A549 (cell line): ENCODE measurements around the gene FASTKD2. TPM values are rescaled to one million over a fixed set of nuclear protein-coding genes. Genes with fewer than 3 reads are reported as not detected.
"Not testable (repeated sequence)": the region's sequence is repeated elsewhere in the genome, so short reads cannot be mapped to it uniquely, and the experiment has no call there.

ENCODE experiments used
- ATAC-seq, 2 experiments: fragments of 200-7000 bp in 1 of 2; fragments of >200 bp in 1 of 2; cut with Nextera tagmentation in 1 of 2; cut with Tn5 transposase in 1 of 2; 3 replicates each; pipeline versions ENCODE4 v1.8.0 to v1.9.1; 2018 to 2020; ENCODE audit warnings: mild to moderate bottlenecking in 1 of 2, moderate library complexity in 1 of 2
- CTCF ChIA-PET: fragments of 300-600 bp; sonication (Branson Sonifier 250); formaldehyde crosslinking; extraction: SDS; loops from one replicate; lab custom pipeline; 2021; ENCODE audit warnings: antibody characterized with exemption, inconsistent platforms; lab: Yijun Ruan, JAX
- POLR2A ChIA-PET: fragments of 350-600 bp; formaldehyde crosslinking; extraction: SDS; loops from one replicate; lab custom pipeline; 2021; ENCODE audit warnings: antibody characterized with exemption, inconsistent platforms; lab: Yijun Ruan, JAX
- DNase-seq, 2 experiments: peaks; one replicate each; pipeline versions ENCODE4 v3.0.0 to v3.0.0-alpha.2; 2011 to 2016; ENCODE audit warnings: low read depth in 1 of 2, low spot score in 1 of 2
- FAIRE-seq: peaks from 2 replicates; lab custom pipeline; 2011; peaks lifted over from hg19 to GRCh38; lab: Jason Lieb, UNC
- H3K27ac ChIP-seq, 2 experiments: fragments of >200 bp; sonication (Bioruptor Twin); formaldehyde crosslinking; 3 replicates each; pipeline ENCODE4 v1.5.1; 2016 to 2017
- H3K4me1 ChIP-seq: fragments of >200 bp; sonication (Bioruptor Twin); formaldehyde crosslinking; 3 replicates; pipeline ENCODE4 v1.6.1; 2016
- H3K4me2 ChIP-seq: fragments of >200 bp; sonication (Bioruptor Twin); formaldehyde crosslinking; 3 replicates; pipeline ENCODE4 v1.6.1; 2016
- H3K4me3 ChIP-seq: fragments of >200 bp; sonication (Bioruptor Twin); formaldehyde crosslinking; 3 replicates; pipeline ENCODE4 v1.5.1; 2016
- H3K9me3 ChIP-seq: fragments of >200 bp; sonication (Bioruptor Twin); formaldehyde crosslinking; 3 replicates; pipeline ENCODE4 v1.6.1; 2016
- CBX2 ChIP-seq: fragments of 200-600 bp; sonication (generic); IDR thresholded peaks from 2 replicates; pipeline ENCODE4 v1.6.1; 2016; ENCODE audit warnings: low read depth, mild to moderate bottlenecking, borderline replicate concordance
- CBX8 ChIP-seq: fragments of 200-600 bp; sonication (generic); IDR thresholded peaks from 2 replicates; pipeline ENCODE4 v1.6.1; 2016
- CTCF ChIP-seq: fragments of >200 bp; sonication (Bioruptor Twin); formaldehyde crosslinking; IDR thresholded peaks from 3 replicates; pipeline ENCODE4 v1.5.1; 2016
- EHMT2 ChIP-seq: fragments of 200-600 bp; sonication (generic); IDR thresholded peaks from 2 replicates; pipeline ENCODE4 v1.6.1; 2016; ENCODE audit warnings: antibody characterized with exemption, low read depth, mild to moderate bottlenecking, moderate library complexity
- FOSL2 ChIP-seq, 2 experiments: fragments of 450-650 bp in 1 of 2; fragments of >200 bp in 1 of 2; sonication (Bioruptor Twin) in 1 of 2; formaldehyde crosslinking; IDR thresholded peaks; 2 replicates each; pipeline versions ENCODE4 v1.5.0 to v1.6.1; 2016 to 2020; ENCODE audit warnings: mild to moderate bottlenecking in 1 of 2, moderate library complexity in 1 of 2
- GATA3 ChIP-seq: IDR thresholded peaks from 2 replicates; pipeline ENCODE4 v1.6.1; 2012; ENCODE audit warnings: borderline replicate concordance
- HEYL ChIP-seq: fragments of 250-450 bp; sonication (Bioruptor Pico); IDR thresholded peaks from 2 replicates; pipeline ENCODE4 v1.8.0; 2021; ENCODE audit warnings: mild to moderate bottlenecking, moderate library complexity
- JUN ChIP-seq, 2 experiments: fragments of >200 bp; sonication (Bioruptor Twin); formaldehyde crosslinking; IDR thresholded peaks; 2 replicates in 1 of 2; 3 replicates in 1 of 2; pipeline ENCODE4 v1.6.1; 2016 to 2017
- JUNB ChIP-seq: fragments of >200 bp; sonication (Bioruptor Twin); formaldehyde crosslinking; IDR thresholded peaks from 2 replicates; pipeline ENCODE4 v1.6.1; 2016
- KDM1A ChIP-seq: fragments of 200-600 bp; sonication (generic); IDR thresholded peaks from 2 replicates; pipeline ENCODE4 v1.6.1; 2016; ENCODE audit warnings: low read depth, mild to moderate bottlenecking
- MAFK ChIP-seq: fragments of 450-650 bp; IDR thresholded peaks from 2 replicates; pipeline ENCODE4 v1.6.1; 2014; ENCODE audit not compliant: partially characterized antibody
- MAZ ChIP-seq: fragments of 150-350 bp; IDR thresholded peaks from 2 replicates; pipeline ENCODE4 v1.6.1; 2014; ENCODE audit warnings: antibody characterized with exemption, low read depth, low read length, borderline replicate concordance
- MYC ChIP-seq: IDR thresholded peaks from 2 replicates; pipeline ENCODE4 v1.6.1; 2012; ENCODE audit warnings: mild to moderate bottlenecking, inconsistent platforms, low read length, improper control_type of control experiment, borderline replicate concordance
- POLR2AphosphoS2 ChIP-seq: conservative IDR thresholded peaks from 2 replicates; pipeline ENCODE4 v1.6.1; 2012; ENCODE audit warnings: low read length, improper control_type of control experiment, inconsistent platforms
- RARB ChIP-seq: fragments of 250-450 bp; sonication (Bioruptor Pico); IDR thresholded peaks from 2 replicates; pipeline ENCODE4 v1.8.0; 2021; ENCODE audit warnings: mild to moderate bottlenecking, moderate library complexity
- SREBF2 ChIP-seq: fragments of 450-650 bp; IDR thresholded peaks from 2 replicates; pipeline ENCODE4 v1.6.1; 2014; ENCODE audit warnings: mild to moderate bottlenecking, moderate library complexity
- ZFP36 ChIP-seq: fragments of 450-650 bp; IDR thresholded peaks from 2 replicates; pipeline ENCODE4 v1.6.1; 2014; ENCODE audit warnings: borderline replicate concordance; ENCODE audit not compliant: partially characterized antibody
- ZNF302 ChIP-seq: fragments of 250-450 bp; sonication (Bioruptor Pico); IDR thresholded peaks from 2 replicates; pipeline ENCODE4 v1.9.0; 2021; ENCODE audit warnings: inconsistent platforms, mild to moderate bottlenecking, moderate library complexity
- ZSCAN20 ChIP-seq: fragments of 250-450 bp; sonication (Bioruptor Pico); IDR thresholded peaks from 2 replicates; pipeline ENCODE4 v1.8.0; 2022; ENCODE audit warnings: mild to moderate bottlenecking, moderate library complexity
- WGBS: methylation state at CpG from one replicate; pipeline ENCODE4 v1.1.6; 2017; ENCODE audit errors: missing lambda C conversion rate; 5-methylcytosine and 5-hydroxymethylcytosine counted together
- polyA plus RNA-seq, 4 experiments: library from polyadenylated mRNA; depleted of rRNA in 3 of 4; stranded (reverse); fragments of >200 nt; fragmentation: RNase III in 1 of 4; extraction: RNeasy Plus Mini Kit Qiagen cat#74134 plus additional on column Dnase treatment in 1 of 4; gene quantifications; 2 replicates in 3 of 4; 3 replicates in 1 of 4; pipeline ENCODE4 v1.2.3, GENCODE V29; 2011 to 2017
- TF ChIP-seq, protein P1 (sequence below): IDR thresholded peaks from 2 replicates; pipeline ENCODE4 v1.6.1; 2012
- TF ChIP-seq, protein P2 (sequence below): fragments of 150-350 bp; IDR thresholded peaks from 2 replicates; pipeline ENCODE4 v1.6.1; 2014; ENCODE audit warnings: low read depth, mild to moderate bottlenecking, low read length

Gene FASTKD2
- polyA plus RNA-seq, 2 of the 4 experiments (the other 2 are of a cell fraction) = 35.5 to 60.1 TPM

DNA sequence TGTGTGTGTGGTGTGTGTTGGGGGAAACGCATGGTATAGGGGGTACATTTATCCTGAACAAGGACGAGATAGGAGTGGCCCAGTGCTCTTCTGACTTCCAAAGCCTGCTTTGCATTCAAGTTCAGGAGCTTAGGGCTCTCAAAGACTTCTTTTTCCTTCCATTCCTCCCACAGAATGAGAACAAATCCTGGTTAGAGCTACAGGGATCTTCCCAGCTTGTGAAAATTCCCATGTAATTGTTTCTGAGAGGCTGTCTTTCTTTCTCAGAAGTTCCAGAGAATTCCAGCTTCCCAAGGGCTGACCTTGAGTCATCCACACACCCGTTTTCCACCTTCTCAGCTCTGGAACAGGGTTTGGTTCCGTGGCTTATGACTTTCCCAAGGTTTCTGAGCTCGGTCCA, 38.9 kb downstream of the FASTKD2 start:
- no peak for DNase-seq
- POLR2A ChIA-PET = no interaction called here
- no peak for TF ChIP-seq CTCF
- TF ChIP-seq ZNF302 (CRISPR knock-in tag) = no peak
- TF ChIP-seq ZSCAN20 (CRISPR knock-in tag) = no peak
- no peak for TF ChIP-seq FOSL2 (IDR thresholded peaks at IDR 0.05)
- no peak for TF ChIP-seq FOSL2 (CRISPR knock-in tag; IDR thresholded peaks at IDR 0.05)
- TF ChIP-seq, all 56 proteins: peak for 0
- Histone ChIP-seq H3K27ac (no peak overlapping the region), H3K9me3 (no peaks in the 10 kb centered on the region), H3K4me2 (no peak overlapping the region), H3K4me3 (no peak overlapping the region), H3K4me1 (no peaks in the 10 kb centered on the region)
- FAIRE-seq = no peak
- no peak for ATAC-seq
- CTCF ChIA-PET = interaction anchor here (0.9 to 3.5 kb wide), 2 partner anchors 300 to 669 kb away, joined by 3 to 17 read pairs; no protein-coding TSS in a partner anchor
- WGBS = 72% methylated on average over 5 of the region's 5 CpGs

GRCh38 chr2:206805887-206806607, 40.6 kb downstream of the FASTKD2 start:
- CTCF ChIA-PET = interaction anchor here (3.5 kb wide), 1 partner anchor 668 kb away, joined by 17 read pairs; no protein-coding TSS in a partner anchor
- H3K27ac ChIP-seq = no peak overlapping the region
- 65% methylated on average over 6 of the region's 6 CpGs for WGBS
- TF ChIP-seq MAZ (no peak), KDM1A (no peak), GATA3 (no peak), CBX2 (no peak), POLR2AphosphoS2 (no peak)
- TF ChIP-seq, all 56 proteins: peak for 0
- Histone ChIP-seq H3K4me1 (no peaks in the 10 kb centered on the region), H3K4me3 (no peak overlapping the region), H3K4me2 (no peak overlapping the region), H3K9me3 (no peaks in the 10 kb centered on the region)
- POLR2A ChIA-PET = no interaction called here
- no peak for FAIRE-seq
- no peak for DNase-seq
- ATAC-seq = no peak; a peak in 1 of 6 replicates

DNA sequence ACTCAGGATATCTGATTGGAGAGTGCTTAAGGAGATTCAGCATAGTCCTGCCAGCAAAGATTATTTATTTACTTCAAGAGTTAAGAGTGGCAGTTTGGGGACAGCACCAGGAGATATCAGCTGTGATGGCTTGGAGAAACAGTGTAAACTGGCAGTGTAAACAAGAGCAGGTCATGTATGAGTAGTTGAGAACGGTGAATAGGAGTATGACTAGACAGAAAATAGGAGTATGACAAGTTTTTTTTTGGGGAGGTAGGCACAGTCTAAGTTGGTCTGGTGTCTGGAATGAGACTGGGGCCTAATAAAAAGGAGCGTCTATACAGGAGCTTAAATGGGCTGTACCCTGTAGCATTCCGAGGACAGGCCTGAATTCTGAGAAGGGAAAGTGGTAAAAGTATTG, 42.2 kb downstream of the FASTKD2 start:
- H3K9me3 ChIP-seq, H3K4me1 ChIP-seq, H3K4me2 ChIP-seq, FAIRE-seq, ATAC-seq, CTCF ChIA-PET, POLR2A ChIA-PET, DNase-seq, H3K4me3 ChIP-seq, H3K27ac ChIP-seq: not testable (repeated sequence)
- 60% methylated on average over 3 of the region's 3 CpGs for WGBS

DNA sequence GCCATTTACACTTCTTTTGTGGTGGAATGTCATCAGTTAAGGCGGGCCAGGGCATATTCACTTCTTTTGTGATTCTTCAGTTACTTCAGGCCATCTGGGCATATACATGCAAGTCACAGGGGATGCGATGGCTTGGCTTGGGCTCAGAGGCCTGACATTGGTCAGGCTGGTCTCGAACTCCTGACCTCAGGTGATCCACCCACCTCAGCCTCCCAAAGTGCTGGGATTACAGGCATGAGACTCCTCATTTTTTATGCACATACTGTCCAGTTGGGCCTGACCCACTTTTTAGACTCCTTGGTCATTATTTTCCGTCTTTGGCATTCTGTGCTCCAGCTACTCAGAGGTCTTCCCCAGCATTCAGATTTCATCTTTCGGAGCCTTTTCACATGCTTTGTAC, 47.1 kb downstream of the FASTKD2 start:
- ATAC-seq, H3K4me3 ChIP-seq, H3K27ac ChIP-seq, H3K4me1 ChIP-seq, H3K4me2 ChIP-seq, H3K9me3 ChIP-seq, DNase-seq, POLR2A ChIA-PET, CTCF ChIA-PET, FAIRE-seq: not testable (repeated sequence)
- WGBS = 89% methylated on average over 5 of the region's 5 CpGs

DNA sequence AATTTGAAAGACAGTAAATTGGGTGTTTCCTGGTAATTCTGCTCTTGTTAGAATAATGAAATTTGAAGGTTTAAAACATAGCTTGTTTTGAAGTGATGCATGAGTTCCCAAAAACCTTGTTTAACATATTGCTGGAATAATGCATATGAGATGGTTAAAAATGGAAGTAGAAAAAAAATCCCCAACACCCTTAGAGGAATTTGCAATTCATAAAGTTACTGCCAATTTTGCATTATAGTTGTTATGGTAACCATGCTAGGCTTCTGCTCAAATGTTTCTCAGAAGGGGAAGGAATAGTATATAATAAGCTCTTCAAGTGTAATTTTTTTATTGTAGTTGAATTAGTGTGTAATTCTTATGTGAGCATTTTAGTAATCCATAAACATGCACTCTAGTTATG, 49.1 kb downstream of the FASTKD2 start:
- H3K4me3 ChIP-seq = no peak overlapping the region
- TF ChIP-seq MAFK (no peak), MYC (no peak), RARB (no peak), EHMT2 (no peak), FOSL2 (IDR thresholded peaks at IDR 0.05) (no peak), FOSL2 (CRISPR knock-in tag; IDR thresholded peaks at IDR 0.05) (no peak), CBX2 (no peak), JUN (IDR thresholded peaks at IDR 0.05) (no peak), JUNB (no peak), ZFP36 (no peak), CBX8 (no peak), SREBF2 (no peak), HEYL (CRISPR knock-in tag) (no peak), MAZ (no peak)
- TF ChIP-seq, protein P1, sequence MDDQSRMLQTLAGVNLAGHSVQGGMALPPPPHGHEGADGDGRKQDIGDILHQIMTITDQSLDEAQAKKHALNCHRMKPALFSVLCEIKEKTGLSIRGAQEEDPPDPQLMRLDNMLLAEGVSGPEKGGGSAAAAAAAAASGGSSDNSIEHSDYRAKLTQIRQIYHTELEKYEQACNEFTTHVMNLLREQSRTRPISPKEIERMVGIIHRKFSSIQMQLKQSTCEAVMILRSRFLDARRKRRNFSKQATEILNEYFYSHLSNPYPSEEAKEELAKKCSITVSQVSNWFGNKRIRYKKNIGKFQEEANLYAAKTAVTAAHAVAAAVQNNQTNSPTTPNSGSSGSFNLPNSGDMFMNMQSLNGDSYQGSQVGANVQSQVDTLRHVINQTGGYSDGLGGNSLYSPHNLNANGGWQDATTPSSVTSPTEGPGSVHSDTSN = no peak
- TF ChIP-seq, protein P2, sequence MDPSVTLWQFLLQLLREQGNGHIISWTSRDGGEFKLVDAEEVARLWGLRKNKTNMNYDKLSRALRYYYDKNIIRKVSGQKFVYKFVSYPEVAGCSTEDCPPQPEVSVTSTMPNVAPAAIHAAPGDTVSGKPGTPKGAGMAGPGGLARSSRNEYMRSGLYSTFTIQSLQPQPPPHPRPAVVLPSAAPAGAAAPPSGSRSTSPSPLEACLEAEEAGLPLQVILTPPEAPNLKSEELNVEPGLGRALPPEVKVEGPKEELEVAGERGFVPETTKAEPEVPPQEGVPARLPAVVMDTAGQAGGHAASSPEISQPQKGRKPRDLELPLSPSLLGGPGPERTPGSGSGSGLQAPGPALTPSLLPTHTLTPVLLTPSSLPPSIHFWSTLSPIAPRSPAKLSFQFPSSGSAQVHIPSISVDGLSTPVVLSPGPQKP = no peak
- TF ChIP-seq, all 56 proteins: peak for 0
- H3K4me2 ChIP-seq = no peak overlapping the region
- ATAC-seq (no peak), FAIRE-seq (no peak), DNase-seq (no peak)
- no peaks in the 10 kb centered on the region for H3K4me1 ChIP-seq
- H3K27ac ChIP-seq = no peak overlapping the region
- ChIA-PET CTCF (interaction anchor here (0.6 to 2.1 kb wide), 2 partner anchors 14 to 620 kb away, joined by 3 to 15 read pairs; no protein-coding TSS in a partner anchor), POLR2A (no interaction called here)
- no peaks in the 10 kb centered on the region for H3K9me3 ChIP-seq
